Keratinocyte (primary cell): ENCODE results near the gene ARHGAP10. TPM values are rescaled to one million over a fixed set of nuclear protein-coding genes. Genes with fewer than 3 reads are reported as not detected.

ENCODE experiments used
- DNase-seq: peaks from one replicate; pipeline ENCODE4 v3.0.0-alpha.2; 2011; ENCODE audit warnings: low read depth, missing footprints, low spot score
- FAIRE-seq: peaks from 2 replicates; lab custom pipeline; 2011; peaks lifted over from hg19 to GRCh38; lab: Jason Lieb, UNC
- H2AFZ ChIP-seq: 2 replicates; pipeline ENCODE4 v1.6.0; 2012; ENCODE audit warnings: low read length, control low read depth, inconsistent platforms; ENCODE audit not compliant: control insufficient read depth
- H3K27ac ChIP-seq: 2 replicates; pipeline ENCODE4 v1.5.1; 2011; ENCODE audit warnings: low read length; ENCODE audit not compliant: control insufficient read depth, insufficient read depth
- H3K27me3 ChIP-seq: 3 replicates; pipeline ENCODE4 v1.6.0; 2011; ENCODE audit warnings: low read length; ENCODE audit not compliant: control insufficient read depth, insufficient read depth; ENCODE audit errors: extremely low read depth
- H3K36me3 ChIP-seq, 2 experiments: 2 replicates in 1 of 2; 3 replicates in 1 of 2; pipeline ENCODE4 v1.5.1; 2011; ENCODE audit warnings: low read length in 2 of 2, mild to moderate bottlenecking in 1 of 2; ENCODE audit not compliant: control insufficient read depth in 2 of 2, insufficient read depth in 2 of 2; ENCODE audit errors: extremely low read depth in 1 of 2
- H3K4me1 ChIP-seq: 3 replicates; pipeline ENCODE4 v1.5.1; 2011; ENCODE audit warnings: low read length; ENCODE audit not compliant: control insufficient read depth, insufficient read depth; ENCODE audit errors: extremely low read depth
- H3K4me2 ChIP-seq: 3 replicates; pipeline ENCODE4 v1.6.0; 2011; ENCODE audit warnings: low read depth, low read length; ENCODE audit not compliant: control insufficient read depth, insufficient read depth; ENCODE audit errors: extremely low read depth
- H3K4me3 ChIP-seq, 3 experiments: fragments of 200-600 bp in 1 of 3; sonication (generic) in 1 of 3; 2 replicates in 2 of 3; 3 replicates in 1 of 3; pipeline ENCODE4 v1.5.1; 2011 to 2016; ENCODE audit warnings: low read length in 3 of 3, mild to moderate bottlenecking in 3 of 3, control low read depth in 2 of 3, inconsistent platforms in 1 of 3, low read depth in 1 of 3, mixed read lengths in 1 of 3, mixed run types in 1 of 3, moderate library complexity in 1 of 3; ENCODE audit not compliant: control insufficient read depth in 2 of 3, insufficient read depth in 2 of 3; ENCODE audit errors: extremely low read depth in 1 of 3
- H3K79me2 ChIP-seq: 2 replicates; pipeline ENCODE4 v1.6.0; 2012; ENCODE audit warnings: low read length; ENCODE audit not compliant: control insufficient read depth, insufficient read depth
- H3K9ac ChIP-seq: 3 replicates; pipeline ENCODE4 v1.6.0; 2011; ENCODE audit warnings: low read length; ENCODE audit not compliant: control insufficient read depth, insufficient read depth; ENCODE audit errors: extremely low read depth
- H3K9me1 ChIP-seq: 3 replicates; pipeline ENCODE4 v1.6.0; 2011; ENCODE audit warnings: low read length; ENCODE audit not compliant: control insufficient read depth, insufficient read depth; ENCODE audit errors: extremely low read depth
- H3K9me3 ChIP-seq: 2 replicates; pipeline ENCODE4 v1.5.1; 2012; ENCODE audit warnings: low read depth, low read length; ENCODE audit not compliant: control insufficient read depth
- H4K20me1 ChIP-seq: 3 replicates; pipeline ENCODE4 v1.6.0; 2011; ENCODE audit warnings: low read length; ENCODE audit not compliant: control insufficient read depth, insufficient read depth; ENCODE audit errors: extremely low read depth
- EZH2 ChIP-seq: IDR thresholded peaks from one replicate; pipeline ENCODE4 v1.6.1; 2012; ENCODE audit warnings: inconsistent platforms, mild to moderate bottlenecking, low read length, moderate library complexity
- dilution Hi-C: fragments of 300-500 bp; cut with MboI; formaldehyde crosslinking; loops from one replicate; pipeline ENCODE4 v1.7.0; 2020; ENCODE audit warnings: low sequenced_read_pairs; ENCODE audit not compliant: extremely low pct_ligation_motif_present
- polyA plus RNA-seq, 5 experiments: library from polyadenylated mRNA; depleted of rRNA in 3 of 5; stranded (reverse) in 3 of 5; stranded (forward) in 1 of 5; unstranded in 1 of 5; fragments of >200 nt; gene quantifications; 1 replicate in 1 of 5; 2 replicates in 3 of 5; 3 replicates in 1 of 5; pipeline versions ENCODE4 v1.2.1 to v1.2.3, GENCODE V29; 2011 to 2012; ENCODE audit warnings: missing spikeins in 2 of 5, low read depth in 1 of 5, low replicate concordance in 1 of 5
- small RNA-seq, 3 experiments: library from RNA; depleted of rRNA; stranded (forward); fragments of <200 nt; gene quantifications; one replicate each; pipeline ENCODE3, GENCODE V24; 2012; ENCODE audit warnings: low read depth in 3 of 3, low replicate concordance in 1 of 3; ENCODE audit not compliant: insufficient read length in 3 of 3
- TF ChIP-seq, protein P1 (sequence below), 3 experiments: IDR thresholded peaks in 1 of 3; conservative IDR thresholded peaks in 1 of 3; optimal IDR thresholded peaks in 1 of 3; 2 replicates in 2 of 3; 3 replicates in 1 of 3; pipeline versions ENCODE3 to v1.5.1; 2011; ENCODE audit warnings: low read length in 3 of 3, mild to moderate bottlenecking in 3 of 3, moderate library complexity in 2 of 3, control low read depth in 1 of 3, inconsistent platforms in 1 of 3; ENCODE audit not compliant: insufficient read depth in 2 of 3; ENCODE audit errors: extremely low read depth in 1 of 3

The ARHGAP10 gene
- polyA plus RNA-seq, 1 donor (not counting 4 experiments of a cell fraction or from before 2014, with no cell fraction given), result 18.7 TPM

- Histone ChIP-seq H3K4me3 (no peak overlapping the region), H2AFZ (no peak overlapping the region), H3K36me3 (no peaks in the 10 kb centered on the region), H3K9ac (no peak overlapping the region), H3K79me2 (no peaks in the 10 kb centered on the region), H4K20me1 (no peaks in the 10 kb centered on the region), H3K9me3 (no peaks in the 10 kb centered on the region), H3K27ac (no peak overlapping the region), H3K9me1 (no peaks in the 10 kb centered on the region), H3K4me1 (no peaks in the 10 kb centered on the region), H3K4me2 (no peak overlapping the region), H3K27me3 (no peaks in the 10 kb centered on the region)
- no peak for DNase-seq
- FAIRE-seq, result no peak
- dilution Hi-C loops, result no loop called here
- TF ChIP-seq, protein P1, sequence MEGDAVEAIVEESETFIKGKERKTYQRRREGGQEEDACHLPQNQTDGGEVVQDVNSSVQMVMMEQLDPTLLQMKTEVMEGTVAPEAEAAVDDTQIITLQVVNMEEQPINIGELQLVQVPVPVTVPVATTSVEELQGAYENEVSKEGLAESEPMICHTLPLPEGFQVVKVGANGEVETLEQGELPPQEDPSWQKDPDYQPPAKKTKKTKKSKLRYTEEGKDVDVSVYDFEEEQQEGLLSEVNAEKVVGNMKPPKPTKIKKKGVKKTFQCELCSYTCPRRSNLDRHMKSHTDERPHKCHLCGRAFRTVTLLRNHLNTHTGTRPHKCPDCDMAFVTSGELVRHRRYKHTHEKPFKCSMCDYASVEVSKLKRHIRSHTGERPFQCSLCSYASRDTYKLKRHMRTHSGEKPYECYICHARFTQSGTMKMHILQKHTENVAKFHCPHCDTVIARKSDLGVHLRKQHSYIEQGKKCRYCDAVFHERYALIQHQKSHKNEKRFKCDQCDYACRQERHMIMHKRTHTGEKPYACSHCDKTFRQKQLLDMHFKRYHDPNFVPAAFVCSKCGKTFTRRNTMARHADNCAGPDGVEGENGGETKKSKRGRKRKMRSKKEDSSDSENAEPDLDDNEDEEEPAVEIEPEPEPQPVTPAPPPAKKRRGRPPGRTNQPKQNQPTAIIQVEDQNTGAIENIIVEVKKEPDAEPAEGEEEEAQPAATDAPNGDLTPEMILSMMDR (optimal IDR thresholded peaks at IDR 0.05 in 1 of 3, IDR thresholded peaks at IDR 0.05 in 1 of 3, conservative IDR thresholded peaks at IDR 0.05 in 1 of 3; ENCODE audit: extremely low read depth in 1 of 3, insufficient read depth in 2 of 3, low read length in 3 of 3), result no peak
- no peak for TF ChIP-seq EZH2
These were observed 388.3 kb downstream of the ARHGAP10 start for GRCh38 chr4:148120216-148120615.

Small RNA genes within 50 kb of the gene (small RNA-seq; reads per million reads assigned to genes)
- gene MIR4799 (0 to 2.0 (median 1.3) reads per million in 3 experiments), gene RN7SL254P (0 reads per million in 3 experiments), gene RNA5SP165 (0 reads per million in 3 experiments)

Other genes with a start within 250 kb of the ARHGAP10 start
- gene TMEM184C, start 114.7 kb upstream of the ARHGAP10 start, polyA plus RNA-seq, result 18.0 to 32.2 TPM (median 22.1 TPM) in 3 replicates
- gene PRMT9, start 47.9 kb upstream of the ARHGAP10 start, polyA plus RNA-seq, result 4.7 to 10.4 TPM (median 8.3 TPM) in 3 replicates